GM19324 (cell line): ENCODE results near the gene LIPM.

Source experiments
- ATAC-seq: cut with Tn5 transposase; IDR thresholded peaks from one replicate; pipeline ENCODE4 v1.9.1; 2021; ENCODE audit warnings: mild to moderate bottlenecking, moderate library complexity; ENCODE audit not compliant: unreplicated experiment, low FRiP score

Gene LIPM

GRCh38 chr10:88802523-88803285 lies at the start of gene LIPM:
Gene LIPM, plus strand, starts transcription at chr10:88802730. Its CDS starts 167 bp downstream, at chr10:88802897.
- no peak for ATAC-seq

- no peak for ATAC-seq
Measured at GRCh38 chr10:88754287-88754686, 48.2 kb upstream of the LIPM start.

- no peak for ATAC-seq
Measured at GRCh38 chr10:88755753-88756152, 46.8 kb upstream of the LIPM start.

- no peak for ATAC-seq
Measured at GRCh38 chr10:88756660-88757059, 45.9 kb upstream of the LIPM start.

- ATAC-seq = no peak
Measured at GRCh38 chr10:88759366-88760101, 43.0 kb upstream of the LIPM start, which contains the start of gene LIPN. Gene LIPN, plus strand, starts transcription at chr10:88760020. Its CDS starts 1,386 bp downstream, at chr10:88761406.

GRCh38 chr10:88762906-88763305 lies 39.6 kb upstream of the LIPM start:
- no peak for ATAC-seq

GRCh38 chr10:88763441-88763840 lies 39.1 kb upstream of the LIPM start:
- no peak for ATAC-seq

GRCh38 chr10:88764110-88764509 lies 38.4 kb upstream of the LIPM start:
- ATAC-seq = no peak

- no peak for ATAC-seq
Measured at GRCh38 chr10:88765816-88766215, 36.7 kb upstream of the LIPM start.

- ATAC-seq = no peak
Measured at GRCh38 chr10:88769384-88769783, 33.1 kb upstream of the LIPM start.

- no peak for ATAC-seq
Measured at GRCh38 chr10:88781206-88781605, 21.3 kb upstream of the LIPM start.

- no peak for ATAC-seq
Measured at GRCh38 chr10:88782222-88782621, 20.3 kb upstream of the LIPM start.

- ATAC-seq = no peak
Measured at GRCh38 chr10:88783724-88784123, 18.8 kb upstream of the LIPM start.

- no peak for ATAC-seq
Measured at GRCh38 chr10:88786032-88786770, 16.3 kb upstream of the LIPM start.

GRCh38 chr10:88787463-88787862 lies 15.1 kb upstream of the LIPM start:
- ATAC-seq = no peak

GRCh38 chr10:88788924-88789323 lies 13.6 kb upstream of the LIPM start:
- no peak for ATAC-seq

- ATAC-seq = no peak
Measured at GRCh38 chr10:88791924-88792323, 10.6 kb upstream of the LIPM start.

- ATAC-seq = no peak
Measured at GRCh38 chr10:88792661-88793060, 9.9 kb upstream of the LIPM start.

- ATAC-seq = no peak
Measured at GRCh38 chr10:88793712-88794299, 8.7 kb upstream of the LIPM start.

- no peak for ATAC-seq
Measured at GRCh38 chr10:88794731-88795130, 7.8 kb upstream of the LIPM start.
